ENCODE measurements around the gene RNF151.
"Not testable (repeated sequence)": the region's sequence is repeated elsewhere in the genome, so short reads cannot be mapped to it uniquely, and the experiment has no call there.

Gene RNF151

GRCh38 chr16:1966460-1966859, at the start of gene RNF151:
Gene RNF151 (plus strand): TSS chr16:1966856. CDS start chr16:1966882, 26 bp downstream.
- DNase-seq = no peak

DNA sequence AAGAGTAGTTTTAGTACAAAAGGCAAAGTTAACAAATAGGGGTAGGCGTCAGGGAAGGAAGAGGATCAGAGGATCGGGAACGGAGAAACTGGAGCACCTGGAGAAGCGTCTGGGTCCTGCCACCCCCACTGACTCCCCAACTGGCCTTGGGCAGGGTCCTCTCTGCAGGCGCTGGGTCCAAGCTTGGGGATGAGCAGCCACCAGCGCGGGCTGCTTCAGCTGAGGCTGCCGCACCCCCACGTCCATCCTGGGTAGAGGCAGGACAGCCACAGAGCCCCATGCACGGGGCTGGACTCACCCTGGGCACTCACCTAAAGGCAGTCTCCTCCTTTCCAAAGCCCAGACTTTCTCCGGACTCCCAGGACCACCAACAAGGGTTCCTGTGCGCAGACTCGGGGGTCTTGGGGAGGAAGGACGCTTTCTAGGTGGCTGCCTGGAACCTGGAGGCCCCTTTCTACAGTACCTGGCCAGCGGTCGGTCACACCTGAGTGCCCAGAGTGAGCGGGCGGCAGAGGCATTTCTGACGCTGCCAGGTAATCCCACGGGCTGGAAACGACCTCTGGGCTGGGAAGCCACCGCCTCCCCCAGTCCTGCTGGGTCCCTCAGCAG, 49.5 kb upstream of the RNF151 start:
- no peak for DNase-seq

- no peak for DNase-seq
These were observed 48.8 kb upstream of the RNF151 start for GRCh38 chr16:1917665-1918350.

DNA sequence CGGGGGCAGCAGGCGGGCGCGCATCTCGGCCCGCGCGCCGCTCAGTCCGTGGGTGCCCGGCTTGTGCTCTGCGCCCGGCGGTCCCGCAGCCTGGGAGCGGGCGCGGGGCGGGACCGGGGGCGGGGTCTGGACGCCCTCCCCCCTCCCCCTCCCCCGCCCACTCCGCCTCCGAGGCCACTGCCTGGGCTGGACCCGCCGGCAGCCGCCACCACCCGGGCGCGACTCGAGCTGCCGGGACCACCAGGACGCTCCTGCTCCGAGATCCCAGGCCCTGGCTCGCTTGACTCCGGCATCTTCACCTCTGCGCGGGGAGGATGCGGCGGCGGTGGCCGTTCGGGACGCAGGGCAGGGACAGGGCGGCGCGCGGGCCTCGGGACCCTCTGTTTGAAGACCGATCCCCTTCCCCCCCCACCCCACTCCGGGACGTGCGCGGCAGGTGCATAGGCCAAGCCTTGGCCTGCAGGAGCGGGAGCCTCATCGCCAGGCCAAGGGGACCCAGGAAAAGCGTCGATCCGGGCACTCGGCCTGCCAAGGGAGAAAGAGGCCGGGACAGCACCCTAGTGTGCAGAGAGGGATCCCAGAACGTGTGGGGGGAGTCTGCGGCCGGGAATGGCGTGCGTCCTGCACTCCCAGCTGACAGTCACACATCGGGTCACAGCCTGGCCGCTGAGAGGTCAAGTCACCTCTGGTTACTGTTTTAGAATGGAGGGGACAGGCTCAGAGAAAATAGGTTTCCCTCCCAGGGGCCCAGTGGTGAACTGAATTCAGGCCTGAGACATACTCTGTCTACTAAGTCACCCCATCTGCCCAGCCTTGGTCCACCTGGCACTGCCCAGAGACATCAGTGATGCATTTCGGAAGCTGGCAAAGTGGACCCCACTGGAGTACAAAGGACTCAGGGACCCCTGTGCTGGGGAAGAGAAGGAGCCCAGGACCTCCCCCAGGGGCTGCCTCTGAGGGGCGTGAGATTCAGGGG, 48.0 kb upstream of the RNF151 start, which contains the start of gene HS3ST6:
HS3ST6 (minus strand) TSS at position 65 of the 976 bp plus-strand sequence. CDS start 92 bp downstream, outside the sequence.
- no peak for DNase-seq

DNA sequence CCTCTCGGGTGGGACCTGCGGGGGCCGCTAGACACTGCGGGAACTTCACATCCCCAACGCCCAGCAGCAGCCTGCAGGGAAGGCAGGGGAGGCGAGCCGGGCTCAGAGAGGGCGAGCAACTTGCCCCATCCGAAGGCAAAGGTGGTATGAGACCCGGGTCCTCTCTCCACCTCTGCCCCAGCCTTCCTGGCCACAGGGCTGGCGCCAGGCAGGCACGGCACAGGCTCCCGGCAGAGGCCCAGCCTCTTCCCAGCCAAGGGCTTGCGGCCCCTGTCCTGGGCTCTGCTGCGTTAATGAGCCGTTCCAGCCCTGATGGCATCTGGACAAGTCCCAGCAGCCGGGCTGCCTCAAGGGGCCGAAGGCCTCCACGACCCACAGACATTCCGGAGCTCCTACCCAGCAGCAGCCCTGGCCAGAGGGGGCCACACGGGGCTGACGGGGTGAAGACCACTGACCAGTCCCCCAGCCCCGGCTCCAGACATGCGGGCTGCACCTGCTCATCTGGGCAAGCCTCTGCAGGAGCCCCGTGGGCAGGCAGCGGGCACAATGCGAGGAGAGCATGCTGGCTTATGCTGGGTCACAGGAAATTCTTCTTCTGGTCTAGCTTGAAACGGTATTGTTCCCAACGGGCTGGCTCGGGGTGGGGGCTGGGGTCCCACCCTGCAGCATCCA, 47.2 kb upstream of the RNF151 start:
- DNase-seq = no peak

DNA sequence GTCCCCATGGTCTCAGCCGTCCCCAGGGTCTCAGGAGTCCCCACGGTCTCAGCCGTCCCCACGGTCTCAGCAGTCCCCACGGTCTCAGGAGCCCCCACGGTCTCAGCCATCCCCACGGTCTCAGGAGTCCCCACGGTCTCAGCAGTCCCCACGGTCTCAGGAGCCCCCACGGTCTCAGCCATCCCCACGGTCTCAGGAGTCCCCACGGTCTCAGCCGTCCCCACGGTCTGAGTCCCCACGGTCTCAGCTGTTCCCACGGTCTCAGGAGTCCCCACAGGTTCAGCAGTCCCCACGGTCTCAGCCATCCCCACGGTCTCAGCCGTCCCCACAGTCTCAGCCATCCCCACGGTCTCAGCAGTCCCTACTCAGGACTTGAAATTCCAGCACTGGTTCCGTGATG, 46.5 kb upstream of the RNF151 start:
- DNase-seq = not testable (repeated sequence)

- DNase-seq = peak; percentile 10
These were observed 45.9 kb upstream of the RNF151 start for GRCh38 chr16:1920727-1921171.

GRCh38 chr16:1922357-1922756, 44.3 kb upstream of the RNF151 start:
- DNase-seq = no peak

GRCh38 chr16:1923299-1924034, 43.2 kb upstream of the RNF151 start:
- DNase-seq = peak; percentile 73

DNA sequence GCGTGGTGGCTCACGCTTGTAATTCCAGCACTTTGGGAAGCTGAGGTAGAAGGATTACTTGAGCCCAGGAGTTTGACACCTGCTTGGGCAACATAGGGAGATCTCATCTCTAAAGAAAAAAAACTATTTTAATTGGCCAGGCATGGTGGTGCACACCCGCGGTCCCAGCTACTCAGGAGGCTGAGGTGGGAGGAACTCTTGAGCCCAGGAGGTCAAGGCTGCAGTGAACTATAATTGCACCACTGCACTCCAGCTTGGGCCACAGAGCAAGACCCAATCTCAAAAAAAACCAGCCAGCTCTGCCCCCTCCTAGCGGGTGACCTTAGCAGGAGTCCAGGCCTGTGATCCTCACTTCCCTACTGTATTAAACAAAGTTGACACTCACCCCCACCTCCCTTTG, 42.6 kb upstream of the RNF151 start:
- DNase-seq = no peak

GRCh38 chr16:1926271-1926670, 40.4 kb upstream of the RNF151 start:
- DNase-seq = no peak

- DNase-seq = no peak
These were observed 37.6 kb upstream of the RNF151 start for GRCh38 chr16:1929105-1929504.

DNA sequence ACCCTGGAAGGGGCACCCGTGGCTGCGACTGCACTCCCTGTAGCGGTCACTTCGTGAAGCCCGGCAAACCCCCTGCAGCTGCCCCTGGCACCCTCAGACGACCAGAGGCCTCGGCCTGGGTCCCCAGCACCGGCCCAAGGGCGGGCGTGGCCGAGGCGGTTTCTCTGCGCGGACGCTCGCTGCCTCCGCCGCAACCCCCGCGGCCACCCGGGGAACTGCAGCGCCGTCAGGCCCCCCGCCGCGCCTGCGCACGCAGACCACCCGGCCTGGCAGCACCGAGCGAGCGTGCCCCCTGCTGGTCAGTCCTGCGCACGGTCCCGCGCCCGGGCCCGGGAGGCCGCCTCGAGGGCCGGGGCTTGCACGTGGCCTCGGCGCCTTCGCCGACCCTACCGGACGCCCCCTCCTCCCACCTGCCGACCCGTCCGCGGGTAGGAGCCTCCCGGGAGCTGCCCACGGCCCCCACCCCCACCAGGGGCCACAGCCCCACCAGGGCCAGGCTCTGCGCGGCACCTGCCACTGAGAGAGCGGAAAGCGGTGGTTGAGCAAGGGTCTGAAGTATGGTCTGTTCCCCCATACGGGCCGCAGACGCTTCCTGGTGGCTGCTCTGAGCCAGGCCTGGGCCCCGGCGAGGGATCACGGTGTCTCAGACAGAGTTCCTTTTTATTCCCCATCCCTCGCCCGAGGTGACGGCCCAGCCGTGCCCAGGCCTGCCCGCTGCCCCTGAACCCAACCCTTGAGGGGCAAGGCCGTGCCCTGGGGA, 36.9 kb upstream of the RNF151 start:
- peak; percentile 58 for DNase-seq

GRCh38 chr16:1930338-1930720, 36.3 kb upstream of the RNF151 start:
- DNase-seq = no peak

GRCh38 chr16:1932050-1933028, 34.3 kb upstream of the RNF151 start:
- DNase-seq = peak; percentile 58

DNA sequence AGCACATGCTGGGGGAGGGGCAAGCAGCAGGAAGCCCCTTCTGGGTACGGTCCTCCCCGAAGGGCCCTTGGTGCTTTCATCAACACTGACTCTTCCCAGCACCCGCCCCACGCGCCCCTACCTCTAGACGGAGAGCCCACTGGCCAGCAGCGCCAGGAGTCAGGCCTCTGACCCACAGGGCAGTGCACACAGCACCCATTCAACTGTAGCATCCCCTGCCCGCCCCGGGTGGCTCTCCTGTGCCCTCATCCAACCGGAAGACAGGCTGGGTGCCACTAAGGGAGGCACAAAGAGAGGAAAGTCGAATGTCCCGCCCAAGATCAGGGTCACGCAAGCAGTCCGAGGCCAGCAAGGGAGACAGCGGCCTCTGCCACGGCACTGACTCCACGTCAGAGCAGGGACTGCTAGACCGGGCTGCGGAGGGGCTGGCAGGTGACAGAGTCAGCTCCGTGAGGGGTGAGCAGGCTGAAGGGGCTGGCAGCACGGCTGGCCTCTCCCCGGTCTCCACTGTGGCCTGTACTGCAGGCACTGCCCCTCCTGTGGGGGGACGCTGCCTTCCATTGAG, 33.5 kb upstream of the RNF151 start:
- DNase-seq = no peak

DNA sequence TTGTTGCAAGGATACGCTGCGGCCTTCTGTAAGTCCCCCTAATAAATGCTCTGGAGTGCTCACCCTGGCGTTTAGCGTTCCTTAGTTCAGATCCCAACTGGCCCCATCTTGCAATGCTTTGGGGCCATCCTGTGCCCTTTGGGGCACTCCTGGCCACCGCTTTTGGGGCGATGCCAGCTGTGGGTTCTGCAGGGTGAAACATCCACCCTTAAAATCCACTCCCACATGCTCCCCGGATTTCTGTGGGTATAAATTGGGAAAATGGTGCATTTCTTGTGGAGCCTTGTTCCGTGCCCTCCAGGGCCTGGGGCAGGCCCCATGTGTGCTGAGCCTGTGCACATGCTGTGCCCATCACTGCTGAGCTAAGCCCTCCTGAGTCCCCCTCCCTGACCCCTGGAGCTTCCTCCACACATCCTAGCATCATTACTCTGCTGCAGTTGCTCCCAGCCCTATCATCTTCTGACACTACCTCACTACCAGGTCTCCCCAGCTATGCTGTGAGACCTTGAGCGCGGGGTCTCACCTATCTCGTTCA, 29.6 kb upstream of the RNF151 start:
- no peak for DNase-seq

GRCh38 chr16:1938316-1938715, 28.3 kb upstream of the RNF151 start:
- no peak for DNase-seq

DNA sequence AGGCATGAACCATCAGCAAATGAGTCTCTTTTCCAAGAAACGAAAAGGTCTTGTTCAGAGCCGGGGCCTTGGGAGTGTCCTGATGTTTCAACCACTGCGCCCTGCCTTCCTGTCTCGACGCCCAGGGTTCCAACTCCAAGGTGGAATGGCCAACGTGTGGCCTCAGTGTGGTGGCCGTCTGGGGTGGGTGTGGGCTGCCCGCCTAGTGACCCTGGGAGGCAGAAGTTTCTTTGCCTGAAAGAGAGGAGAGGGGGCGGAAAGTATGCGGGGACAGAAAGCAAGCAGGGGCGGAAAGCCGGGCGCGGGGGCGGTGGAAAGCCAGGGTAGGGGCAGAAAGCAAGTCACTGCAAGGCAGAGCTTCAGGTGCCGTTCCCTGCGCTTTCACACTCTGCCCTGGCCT, 27.7 kb upstream of the RNF151 start:
- no peak for DNase-seq
